ENCODE data around the gene MTERF1. TPM values are rescaled to one million over a fixed set of nuclear protein-coding genes. Genes with fewer than 3 reads are reported as not detected.
"Not testable (repeated sequence)": the region's sequence is repeated elsewhere in the genome, so short reads cannot be mapped to it uniquely, and the experiment has no call there.

MTERF1 gene
- total RNA-seq, 1 donor from 2014 or later = 28.6 TPM

- DNase-seq (ENCODE audit: low read depth) = not testable (repeated sequence)
These were observed 7.1 kb upstream of the MTERF1 start for GRCh38 chr7:91887336-91888213.

- no peak for DNase-seq (ENCODE audit: low read depth)
These were observed 3.3 kb upstream of the MTERF1 start for GRCh38 chr7:91883676-91884362.

- peak; percentile 18 for DNase-seq (ENCODE audit: low read depth)
These were observed 488 bp downstream of the MTERF1 start for GRCh38 chr7:91880016-91880412.

- peak; percentile 11 for DNase-seq (ENCODE audit: low read depth)
These were observed 3.9 kb downstream of the MTERF1 start for GRCh38 chr7:91876391-91877133.

GRCh38 chr7:91875851-91876250, 4.7 kb downstream of the MTERF1 start:
- no peak for DNase-seq (ENCODE audit: low read depth)

- no peak for DNase-seq (ENCODE audit: low read depth)
These were observed 7.6 kb downstream of the MTERF1 start for GRCh38 chr7:91872928-91873327.

GRCh38 chr7:91872069-91872468, 8.4 kb downstream of the MTERF1 start:
- DNase-seq (ENCODE audit: low read depth) = no peak

- DNase-seq (ENCODE audit: low read depth) = peak; percentile 7
These were observed 10.8 kb downstream of the MTERF1 start for GRCh38 chr7:91869661-91870060.

GRCh38 chr7:91866599-91867148, 13.8 kb downstream of the MTERF1 start:
- no peak for DNase-seq (ENCODE audit: low read depth)

- DNase-seq (ENCODE audit: low read depth) = no peak
These were observed 15.0 kb downstream of the MTERF1 start for GRCh38 chr7:91865511-91865910.

- DNase-seq (ENCODE audit: low read depth) = not testable (repeated sequence)
These were observed 15.9 kb downstream of the MTERF1 start for GRCh38 chr7:91864604-91865003.

GRCh38 chr7:91864070-91864469, 16.4 kb downstream of the MTERF1 start:
- DNase-seq (ENCODE audit: low read depth) = no peak

- DNase-seq (ENCODE audit: low read depth) = peak; percentile 33
These were observed 28.2 kb downstream of the MTERF1 start for GRCh38 chr7:91852263-91852741.

- peak; percentile 78 for DNase-seq (ENCODE audit: low read depth)
These were observed 30.0 kb downstream of the MTERF1 start for GRCh38 chr7:91850455-91850854.

- DNase-seq (ENCODE audit: low read depth) = no peak
These were observed 32.5 kb downstream of the MTERF1 start for GRCh38 chr7:91847876-91848588.

GRCh38 chr7:91847231-91847630, 33.3 kb downstream of the MTERF1 start:
- no peak for DNase-seq (ENCODE audit: low read depth)

GRCh38 chr7:91846436-91846835, 34.1 kb downstream of the MTERF1 start:
- no peak for DNase-seq (ENCODE audit: low read depth)

GRCh38 chr7:91843831-91844230, 36.7 kb downstream of the MTERF1 start:
- DNase-seq (ENCODE audit: low read depth) = no peak

- DNase-seq (ENCODE audit: low read depth) = no peak
These were observed 42.1 kb downstream of the MTERF1 start for GRCh38 chr7:91838439-91838838.

- no peak for DNase-seq (ENCODE audit: low read depth)
These were observed 43.0 kb downstream of the MTERF1 start for GRCh38 chr7:91837397-91838070.
